GM21367 (cell line): ENCODE results near the gene MYH16.
"Not testable (repeated sequence)": the region's sequence is repeated elsewhere in the genome, so short reads cannot be mapped to it uniquely, and the experiment has no call there.

Experiments
- ATAC-seq: cut with Tn5 transposase; IDR thresholded peaks from one replicate; pipeline ENCODE4 v1.9.1; 2021; ENCODE audit not compliant: unreplicated experiment

Gene MYH16

DNA sequence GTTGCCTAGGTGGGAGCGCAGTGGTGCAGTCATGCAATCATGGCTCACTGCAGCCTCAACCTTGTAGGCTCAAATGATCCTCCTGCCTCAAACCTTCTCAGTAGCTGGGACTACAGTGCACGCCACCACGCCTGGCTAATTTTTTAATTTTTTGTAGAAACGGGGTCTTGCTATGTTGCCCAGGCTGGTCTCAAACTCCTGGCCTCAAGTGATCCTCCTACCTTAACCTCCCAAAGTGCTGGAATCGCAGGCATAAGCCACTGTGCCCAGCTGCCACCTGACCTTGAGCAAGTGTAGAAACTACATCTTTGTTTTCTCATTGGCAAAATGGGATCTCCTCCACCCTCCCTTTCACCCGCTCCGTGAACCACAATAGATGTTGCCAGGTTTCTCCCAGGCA, 15.0 kb upstream of the MYH16 start:
- no peak for ATAC-seq

- ATAC-seq = no peak
Observed at GRCh38 chr7:99258501-99258900, 14.1 kb upstream of the MYH16 start.

DNA sequence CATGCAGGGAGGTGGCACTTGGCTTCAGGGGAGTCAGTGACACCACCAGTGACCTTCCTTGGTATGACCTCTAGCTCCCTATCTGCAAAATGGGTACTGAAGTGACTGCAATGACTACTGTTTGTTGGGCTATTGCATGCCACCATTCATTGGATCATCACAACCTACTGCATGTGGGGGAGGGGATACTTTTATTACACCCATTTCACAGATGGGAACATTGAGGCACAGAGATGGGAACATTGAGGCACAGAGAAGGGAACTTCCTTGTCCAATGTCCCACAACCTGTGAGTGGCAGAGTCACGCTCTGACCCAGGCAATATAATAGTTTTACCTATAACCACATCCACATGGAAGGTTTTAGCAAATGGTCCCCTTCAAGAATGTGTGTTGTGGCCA, 12.2 kb upstream of the MYH16 start:
- no peak for ATAC-seq

GRCh38 chr7:99261646-99262045, 11.0 kb upstream of the MYH16 start:
- ATAC-seq = no peak

- ATAC-seq = no peak
Observed at GRCh38 chr7:99265848-99266480, 6.7 kb upstream of the MYH16 start.

- ATAC-seq = no peak
Observed at GRCh38 chr7:99267481-99267840, 5.2 kb upstream of the MYH16 start.

- no peak for ATAC-seq
Observed at GRCh38 chr7:99267841-99268576, 4.6 kb upstream of the MYH16 start.

- ATAC-seq = no peak
Observed at GRCh38 chr7:99268577-99268908, 4.1 kb upstream of the MYH16 start.

DNA sequence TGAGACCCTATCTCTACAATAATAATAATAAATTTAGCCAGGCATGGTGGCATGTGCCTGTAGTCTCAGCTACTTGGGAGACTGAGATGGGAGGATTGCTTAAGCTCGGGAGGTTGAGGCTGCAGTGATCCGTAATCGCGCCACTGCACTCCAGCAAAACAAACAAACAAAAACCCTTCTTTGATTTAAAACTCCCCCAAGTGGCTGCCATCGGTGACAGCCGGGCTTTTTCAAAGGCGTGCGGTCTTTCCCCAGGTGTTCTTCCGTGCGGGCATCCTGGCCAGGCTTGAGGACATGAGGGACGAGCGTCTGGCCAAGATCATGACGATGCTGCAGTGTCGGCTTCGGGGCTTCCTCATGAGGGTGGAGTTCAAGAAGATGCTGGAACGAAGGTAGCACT, 1.9 kb upstream of the MYH16 start:
- ATAC-seq = no peak

DNA sequence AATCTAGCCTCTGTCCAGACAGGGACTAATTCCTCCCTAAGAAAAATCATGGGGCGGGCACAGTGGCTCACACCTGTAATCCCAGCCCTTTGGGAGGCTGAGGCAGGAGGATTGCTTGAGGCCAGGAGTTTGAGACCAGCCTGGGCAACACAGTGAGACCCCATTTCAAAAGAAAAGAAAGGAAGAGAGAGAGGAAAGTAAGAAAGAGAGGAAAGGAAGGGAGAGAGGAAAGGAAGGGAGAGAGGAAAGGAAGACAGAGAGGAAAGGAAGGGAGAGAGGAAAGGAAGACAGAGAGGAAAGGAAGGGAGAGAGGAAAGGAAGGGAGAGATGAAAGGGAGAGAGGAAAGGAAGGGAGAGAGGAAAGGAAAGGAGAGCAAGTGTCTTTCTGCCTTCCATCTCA, 922 bp downstream of the MYH16 start:
- ATAC-seq = not testable (repeated sequence)

DNA sequence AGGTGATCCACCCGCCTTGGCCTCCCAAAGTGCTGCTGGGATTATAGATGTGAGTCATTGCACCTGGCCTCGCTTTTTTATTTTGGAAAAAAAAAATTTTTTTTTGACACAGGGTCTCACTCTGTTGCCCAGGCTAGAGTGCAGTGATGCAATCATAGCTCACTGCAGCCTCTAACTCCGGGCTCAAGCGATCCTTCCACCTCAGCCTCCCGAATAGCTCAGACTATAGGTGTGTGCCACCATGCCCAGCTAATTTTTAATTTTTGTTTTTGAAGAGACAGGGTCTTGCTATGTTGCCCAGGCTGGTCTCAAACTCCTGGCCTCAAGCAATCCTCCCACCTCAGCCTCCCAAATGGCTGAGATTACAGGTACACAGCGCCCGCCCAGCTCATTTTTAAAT, 2.3 kb downstream of the MYH16 start:
- ATAC-seq = not testable (repeated sequence)

- no peak for ATAC-seq
Observed at GRCh38 chr7:99275496-99275895, 2.9 kb downstream of the MYH16 start.

GRCh38 chr7:99278180-99278579, 5.5 kb downstream of the MYH16 start:
- ATAC-seq = no peak

GRCh38 chr7:99284165-99284564, 11.5 kb downstream of the MYH16 start:
- ATAC-seq = not testable (repeated sequence)

GRCh38 chr7:99287779-99288534, 15.3 kb downstream of the MYH16 start:
- no peak for ATAC-seq

DNA sequence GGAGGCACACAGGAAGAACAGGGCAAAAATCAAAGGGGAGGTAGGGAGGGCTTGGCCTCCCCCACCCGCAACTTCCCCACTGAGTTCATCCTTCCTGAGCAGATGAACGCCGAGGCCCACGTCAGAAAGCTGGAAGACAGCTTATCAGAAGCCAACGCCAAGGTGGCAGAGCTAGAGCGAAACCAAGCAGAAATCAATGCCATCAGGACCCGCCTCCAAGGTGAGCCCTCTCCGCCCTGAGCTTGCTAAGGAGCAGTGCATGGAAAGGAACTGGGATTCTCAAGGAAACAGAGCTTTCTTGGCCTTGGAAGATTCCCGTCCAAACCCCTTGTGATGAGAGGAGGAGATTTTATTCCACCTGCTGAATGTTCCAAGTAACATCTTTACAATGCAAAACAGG, 16.5 kb downstream of the MYH16 start:
- ATAC-seq = no peak

DNA sequence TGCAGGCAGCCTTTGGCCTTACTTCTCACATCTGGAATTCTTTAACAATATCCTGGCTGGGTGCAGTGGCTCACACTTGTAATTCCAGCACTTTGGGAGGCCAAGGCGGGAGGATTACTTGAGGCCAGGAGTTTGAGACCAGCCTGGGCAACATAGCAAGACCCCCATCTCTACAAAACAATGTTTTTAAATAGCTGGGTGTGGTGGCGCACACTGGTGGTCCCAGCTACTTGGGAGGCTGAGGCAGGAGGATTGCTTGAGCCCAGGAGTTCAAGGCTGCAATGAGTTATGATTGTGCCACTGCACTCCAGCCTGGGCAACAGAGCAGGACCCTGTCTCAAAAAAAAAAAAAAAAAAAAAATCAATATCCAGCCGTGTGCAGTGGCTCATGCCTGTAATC, 17.5 kb downstream of the MYH16 start:
- ATAC-seq = not testable (repeated sequence)

GRCh38 chr7:99290980-99291607, 18.5 kb downstream of the MYH16 start:
- no peak for ATAC-seq

- ATAC-seq = no peak
Observed at GRCh38 chr7:99292127-99292526, 19.5 kb downstream of the MYH16 start.

DNA sequence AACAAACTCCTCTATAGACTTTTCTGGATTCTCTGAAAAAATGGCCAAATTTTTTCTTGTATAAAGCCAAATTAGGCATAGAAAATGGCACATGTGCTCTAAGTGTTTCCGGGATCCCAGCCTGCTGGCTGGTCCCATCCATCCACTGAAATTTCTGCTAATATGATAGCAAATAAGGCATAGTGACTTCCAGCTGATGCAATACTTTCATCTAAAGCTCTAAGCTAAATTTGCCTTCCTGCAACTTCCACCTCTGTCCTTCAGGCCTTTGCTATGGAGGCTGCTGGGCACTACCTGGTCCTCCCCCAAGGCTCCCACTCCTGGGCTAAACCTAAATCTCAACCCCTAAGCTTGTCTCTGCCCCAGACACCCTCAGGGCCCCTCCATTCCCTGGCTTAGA, 20.5 kb downstream of the MYH16 start:
- no peak for ATAC-seq

DNA sequence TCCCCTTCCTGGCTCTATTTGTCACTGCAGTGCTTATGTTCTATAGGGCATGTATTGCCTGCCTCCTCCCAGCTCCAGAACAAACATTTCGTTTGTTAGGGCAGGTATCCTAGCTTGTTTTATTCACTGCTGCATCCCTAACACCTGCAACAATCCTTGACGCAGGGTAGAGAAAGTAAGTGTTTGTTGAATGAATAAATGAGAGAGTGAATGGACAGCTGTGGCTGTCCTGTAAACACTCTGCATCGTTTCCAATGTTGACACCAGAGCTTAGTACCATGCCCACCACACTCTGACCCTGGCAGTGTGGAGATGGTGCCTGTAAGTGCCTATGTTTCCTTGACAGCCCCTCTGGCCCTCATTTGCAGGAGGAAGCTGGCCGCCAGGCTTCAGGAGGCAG, 21.0 kb downstream of the MYH16 start:
- no peak for ATAC-seq

DNA sequence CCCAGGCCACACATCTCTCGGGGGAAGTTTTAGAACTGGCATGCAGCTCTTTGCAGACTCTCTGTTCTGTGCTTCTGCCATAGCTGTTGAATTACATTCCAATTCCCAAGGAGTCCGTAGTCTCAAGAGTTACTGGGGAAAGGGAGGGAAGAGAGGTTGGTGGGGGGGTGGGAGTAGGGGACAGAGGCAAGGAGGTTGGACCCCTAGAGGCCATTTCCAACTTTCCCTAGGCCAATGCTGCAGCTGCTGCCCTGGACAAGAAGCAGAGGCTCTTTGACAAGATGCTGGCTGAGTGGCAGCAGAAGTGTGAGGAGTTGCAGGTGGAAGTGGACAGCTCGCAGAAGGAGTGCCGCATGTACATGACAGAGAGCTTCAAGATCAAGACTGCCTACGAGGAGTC, 23.8 kb downstream of the MYH16 start:
- ATAC-seq = no peak
